Fibroblast of pulmonary artery (primary cell): ENCODE measurements around the gene GUCY1B1.

ENCODE experiments used
- DNase-seq: peaks from one replicate; pipeline ENCODE4 v3.0.0-alpha.2; 2010; ENCODE audit warnings: low read depth
- H3K4me3 ChIP-seq: replicated peaks from 2 replicates; pipeline ENCODE4 v1.5.1; 2011; ENCODE audit warnings: low read depth, mild to moderate bottlenecking, control low read depth, low read length, moderate library complexity
- CTCF ChIP-seq: IDR thresholded peaks from 2 replicates; pipeline ENCODE4 v1.5.1; 2011; ENCODE audit warnings: mild to moderate bottlenecking, control low read depth, low read length, inconsistent platforms; ENCODE audit errors: missing control alignments

The GUCY1B1 gene

GRCh38 chr4:155759372-155760252 is 791 bp downstream of the GUCY1B1 start:
- DNase-seq: peak; percentile 33
- no peak for TF ChIP-seq CTCF
- H3K4me3 ChIP-seq: peak overlapping the region; percentile 57

GRCh38 chr4:155761047-155761446 is 2.2 kb downstream of the GUCY1B1 start:
- no peak for TF ChIP-seq CTCF
- no peak for DNase-seq
- no peak overlapping the region for H3K4me3 ChIP-seq

- TF ChIP-seq CTCF: no peak
- no peak for DNase-seq
- H3K4me3 ChIP-seq: no peak overlapping the region
Observed at GRCh38 chr4:155761916-155762315, 3.1 kb downstream of the GUCY1B1 start.

- DNase-seq: no peak
- TF ChIP-seq CTCF: no peak
- no peak overlapping the region for H3K4me3 ChIP-seq
Observed at GRCh38 chr4:155762334-155762733, 3.5 kb downstream of the GUCY1B1 start.

- DNase-seq: no peak
- TF ChIP-seq CTCF: no peak
- no peak overlapping the region for H3K4me3 ChIP-seq
Observed at GRCh38 chr4:155763551-155763950, 4.7 kb downstream of the GUCY1B1 start.

GRCh38 chr4:155765149-155765548 is 6.3 kb downstream of the GUCY1B1 start:
- DNase-seq: no peak
- TF ChIP-seq CTCF: no peak
- H3K4me3 ChIP-seq: no peak overlapping the region

- no peak for TF ChIP-seq CTCF
- no peak for DNase-seq
- H3K4me3 ChIP-seq: no peak overlapping the region
Observed at GRCh38 chr4:155766622-155767021, 7.8 kb downstream of the GUCY1B1 start.
